ENCODE results near the gene ZNF668. TPM values are rescaled to one million over a fixed set of nuclear protein-coding genes. Genes with fewer than 3 reads are reported as not detected.

ZNF668 gene
- total and polyA plus RNA-seq, 3 donors from 2014 or later, result 10.1 to 20.2 (median 17.2) TPM

DNA sequence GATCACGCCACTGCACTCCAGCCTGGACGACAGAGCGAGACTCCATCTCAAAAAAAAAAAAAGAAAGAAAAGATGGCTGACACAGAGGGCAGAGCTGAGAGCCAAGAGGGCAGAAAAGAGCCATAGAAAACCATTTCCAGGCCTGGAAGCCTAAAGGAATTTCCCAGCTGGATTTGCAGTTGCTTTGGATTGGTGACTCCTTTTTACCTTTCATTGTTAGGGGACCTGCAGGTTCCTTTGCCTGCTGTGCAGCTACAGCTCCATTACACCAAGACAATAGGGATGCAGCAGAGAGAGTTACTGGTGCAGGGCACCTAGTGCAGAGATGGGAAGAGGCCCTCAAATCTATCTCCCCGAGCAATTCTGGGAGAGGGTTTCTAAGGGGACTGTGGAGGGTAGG is 18.4 kb downstream of the ZNF668 start:
- DNase-seq, result no peak
- H3K4me1 ChIP-seq, result no peaks in the 10 kb centered on the region
- 84 to 94% methylated on average over 4 of the region's 4 CpGs for WGBS, 2 donors
- intact Hi-C loops (cut with DNase I; ENCODE audit: low total_unique reads), result no loop called here
- H3K4me3 ChIP-seq, result no peak overlapping the region
- H3K9me3 ChIP-seq, result no peaks in the 10 kb centered on the region
- H3K36me3 ChIP-seq (ENCODE audit: low read depth, missing control alignments), result no peaks in the 10 kb centered on the region
- H3K27me3 ChIP-seq, result no peaks in the 10 kb centered on the region
- no peak overlapping the region for H3K27ac ChIP-seq
- TF ChIP-seq, protein P1, sequence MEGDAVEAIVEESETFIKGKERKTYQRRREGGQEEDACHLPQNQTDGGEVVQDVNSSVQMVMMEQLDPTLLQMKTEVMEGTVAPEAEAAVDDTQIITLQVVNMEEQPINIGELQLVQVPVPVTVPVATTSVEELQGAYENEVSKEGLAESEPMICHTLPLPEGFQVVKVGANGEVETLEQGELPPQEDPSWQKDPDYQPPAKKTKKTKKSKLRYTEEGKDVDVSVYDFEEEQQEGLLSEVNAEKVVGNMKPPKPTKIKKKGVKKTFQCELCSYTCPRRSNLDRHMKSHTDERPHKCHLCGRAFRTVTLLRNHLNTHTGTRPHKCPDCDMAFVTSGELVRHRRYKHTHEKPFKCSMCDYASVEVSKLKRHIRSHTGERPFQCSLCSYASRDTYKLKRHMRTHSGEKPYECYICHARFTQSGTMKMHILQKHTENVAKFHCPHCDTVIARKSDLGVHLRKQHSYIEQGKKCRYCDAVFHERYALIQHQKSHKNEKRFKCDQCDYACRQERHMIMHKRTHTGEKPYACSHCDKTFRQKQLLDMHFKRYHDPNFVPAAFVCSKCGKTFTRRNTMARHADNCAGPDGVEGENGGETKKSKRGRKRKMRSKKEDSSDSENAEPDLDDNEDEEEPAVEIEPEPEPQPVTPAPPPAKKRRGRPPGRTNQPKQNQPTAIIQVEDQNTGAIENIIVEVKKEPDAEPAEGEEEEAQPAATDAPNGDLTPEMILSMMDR (IDR thresholded peaks at IDR 0.05), result no peak
- no peak for TF ChIP-seq POLR2A (IDR thresholded peaks at IDR 0.05)

DNA sequence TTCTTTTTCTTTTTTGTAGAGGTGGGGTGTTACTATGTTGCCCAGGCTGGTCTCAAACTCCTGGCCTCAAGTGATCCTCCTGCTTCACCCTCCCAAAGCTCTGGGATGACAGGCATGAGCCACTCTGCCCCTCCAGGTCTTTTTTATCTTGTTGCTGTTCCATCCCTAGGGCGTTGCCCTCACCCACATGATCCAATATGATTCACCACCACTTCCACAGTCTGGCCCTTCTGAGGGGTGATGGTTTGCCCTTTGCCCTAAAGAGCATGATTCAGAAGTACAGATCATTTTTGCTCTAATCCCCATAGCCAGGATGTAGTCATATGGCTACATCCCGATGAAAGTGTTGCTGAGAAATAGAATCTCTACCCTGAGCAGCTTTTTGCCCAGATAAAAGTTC is 21.9 kb downstream of the ZNF668 start:
- Histone ChIP-seq H3K27me3 (no peaks in the 10 kb centered on the region), H3K27ac (no peak overlapping the region), H3K4me3 (no peak overlapping the region), H3K4me1 (no peaks in the 10 kb centered on the region), H3K9me3 (no peaks in the 10 kb centered on the region), H3K36me3 (ENCODE audit: low read depth, missing control alignments) (no peaks in the 10 kb centered on the region)
- TF ChIP-seq, protein P1 (IDR thresholded peaks at IDR 0.05), result no peak
- TF ChIP-seq POLR2A (IDR thresholded peaks at IDR 0.05), result no peak
- no peak for DNase-seq
- WGBS, 2 donors, result 58 to 73% methylated on average over 2 of the region's 2 CpGs
- intact Hi-C loops (cut with DNase I; ENCODE audit: low total_unique reads), result no loop called here

GRCh38 chr16:31050280-31051030 is 23.6 kb downstream of the ZNF668 start:
- no peaks in the 10 kb centered on the region for H3K27me3 ChIP-seq
- no peak overlapping the region for H3K4me3 ChIP-seq
- no peak for DNase-seq
- TF ChIP-seq, protein P1 (IDR thresholded peaks at IDR 0.05), result no peak
- no peak for TF ChIP-seq POLR2A (IDR thresholded peaks at IDR 0.05)
- no peaks in the 10 kb centered on the region for H3K4me1 ChIP-seq
- intact Hi-C loops (cut with DNase I; ENCODE audit: low total_unique reads), result no loop called here
- H3K27ac ChIP-seq, result no peak overlapping the region
- WGBS, 2 donors, result 83 to 88% methylated on average over 8 to 10 of the region's 10 CpGs
- no peaks in the 10 kb centered on the region for H3K36me3 ChIP-seq (ENCODE audit: low read depth, missing control alignments)
- no peaks in the 10 kb centered on the region for H3K9me3 ChIP-seq

GRCh38 chr16:31043898-31044481 is 30.1 kb downstream of the ZNF668 start:
- no peak overlapping the region for H3K27ac ChIP-seq
- WGBS, 2 donors, result 81 to 89% methylated on average over 4 of the region's 4 CpGs
- DNase-seq, result no peak
- H3K4me1 ChIP-seq, result no peaks in the 10 kb centered on the region
- no peak for TF ChIP-seq POLR2A (IDR thresholded peaks at IDR 0.05)
- TF ChIP-seq, protein P1 (IDR thresholded peaks at IDR 0.05), result no peak
- intact Hi-C loops (cut with DNase I; ENCODE audit: low total_unique reads), result no loop called here
- H3K36me3 ChIP-seq (ENCODE audit: low read depth, missing control alignments), result no peaks in the 10 kb centered on the region
- H3K9me3 ChIP-seq, result no peaks in the 10 kb centered on the region
- H3K27me3 ChIP-seq, result no peaks in the 10 kb centered on the region
- no peak overlapping the region for H3K4me3 ChIP-seq

All from testis (tissue), 3 donors.